Dedifferentiated amniotic fluid mesenchymal stem cell (primary cell): ENCODE results near the gene ZFPM1.

Experiments
- DNase-seq: peaks from one replicate; pipeline ENCODE4 v3.0.0-alpha.2; 2016; ENCODE audit errors: extremely low spot score

ZFPM1 gene

DNA sequence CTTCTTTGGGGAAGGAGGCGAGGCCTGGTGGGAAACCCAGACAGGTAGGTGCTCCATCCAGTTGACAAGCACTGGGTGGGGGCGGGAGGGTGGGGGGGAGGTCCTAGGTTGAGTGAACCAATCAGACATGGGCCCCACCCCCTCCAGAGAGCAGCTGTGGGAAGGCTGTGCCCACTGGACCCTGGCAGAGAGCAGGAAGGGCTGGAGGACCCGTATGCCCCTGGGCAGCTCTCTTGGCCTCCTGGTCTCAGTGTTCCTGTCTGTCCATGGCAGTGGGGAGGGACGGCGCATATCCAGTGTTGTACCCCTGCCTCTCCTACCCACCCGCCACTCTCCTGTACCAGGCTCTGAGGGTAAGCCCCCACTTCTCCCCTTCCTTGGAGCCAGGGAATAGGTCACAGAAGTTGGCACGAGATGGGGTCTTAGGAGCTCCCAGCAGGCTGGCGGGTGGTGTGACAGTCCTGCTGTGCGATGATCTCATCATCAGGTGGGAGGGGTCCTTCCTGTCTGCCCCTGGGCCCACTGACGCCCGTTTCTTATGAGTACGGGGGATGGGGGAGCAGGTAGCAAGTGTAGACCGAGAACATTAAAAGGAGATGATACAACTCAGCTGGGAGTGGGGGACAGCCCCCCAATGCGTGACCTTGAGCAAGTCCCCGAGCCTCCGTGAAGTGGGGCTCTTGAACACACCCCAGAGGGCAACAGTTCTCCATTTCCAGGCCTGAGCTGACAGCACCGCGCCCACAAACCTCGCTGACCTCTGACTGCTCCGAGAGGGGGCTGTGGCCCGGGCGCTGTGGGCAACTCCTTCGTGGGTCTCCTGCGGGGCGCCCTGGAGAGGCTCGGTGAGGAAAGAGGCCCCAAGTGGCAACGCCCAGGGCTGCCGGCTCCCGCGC, 1.2 kb upstream of the ZFPM1 start:
- no peak for DNase-seq

DNA sequence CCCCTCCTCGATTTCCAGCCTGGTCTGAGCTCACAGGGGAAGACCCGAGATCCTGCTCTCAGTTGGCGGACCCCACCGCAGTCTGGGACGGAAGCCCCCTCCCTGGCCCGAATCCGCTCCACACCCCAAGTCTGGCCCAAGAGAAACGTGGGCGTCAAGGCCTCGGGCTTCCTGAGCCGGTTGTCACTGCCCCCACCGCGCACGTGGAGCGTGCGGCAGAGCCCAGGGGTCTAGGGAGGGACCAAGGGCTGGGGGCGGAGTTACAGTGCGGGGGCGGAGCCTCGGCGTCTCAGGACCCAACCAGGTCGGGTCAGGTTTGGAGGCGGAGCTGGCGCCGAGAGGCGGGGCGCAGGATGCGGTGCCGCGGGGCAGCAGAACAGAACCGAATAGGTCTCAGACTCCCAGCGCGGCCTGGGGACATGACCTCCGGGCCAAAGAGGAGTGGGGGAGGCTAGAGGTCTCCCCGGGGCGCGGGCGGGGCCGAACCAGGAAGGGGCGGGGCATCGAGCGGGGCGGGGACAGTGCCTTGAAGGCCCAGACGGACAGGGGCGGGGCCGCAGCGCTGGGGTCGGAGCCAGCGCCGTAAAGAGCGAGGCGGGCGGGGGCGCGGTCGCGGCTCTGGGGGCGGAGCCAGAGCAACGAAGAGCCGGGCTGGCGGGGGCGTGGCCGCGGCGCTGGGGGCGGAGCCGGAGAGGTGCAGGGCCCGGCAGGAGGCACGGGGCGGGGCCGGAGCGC, 431 bp upstream of the ZFPM1 start:
- peak; percentile 92 for DNase-seq

DNA sequence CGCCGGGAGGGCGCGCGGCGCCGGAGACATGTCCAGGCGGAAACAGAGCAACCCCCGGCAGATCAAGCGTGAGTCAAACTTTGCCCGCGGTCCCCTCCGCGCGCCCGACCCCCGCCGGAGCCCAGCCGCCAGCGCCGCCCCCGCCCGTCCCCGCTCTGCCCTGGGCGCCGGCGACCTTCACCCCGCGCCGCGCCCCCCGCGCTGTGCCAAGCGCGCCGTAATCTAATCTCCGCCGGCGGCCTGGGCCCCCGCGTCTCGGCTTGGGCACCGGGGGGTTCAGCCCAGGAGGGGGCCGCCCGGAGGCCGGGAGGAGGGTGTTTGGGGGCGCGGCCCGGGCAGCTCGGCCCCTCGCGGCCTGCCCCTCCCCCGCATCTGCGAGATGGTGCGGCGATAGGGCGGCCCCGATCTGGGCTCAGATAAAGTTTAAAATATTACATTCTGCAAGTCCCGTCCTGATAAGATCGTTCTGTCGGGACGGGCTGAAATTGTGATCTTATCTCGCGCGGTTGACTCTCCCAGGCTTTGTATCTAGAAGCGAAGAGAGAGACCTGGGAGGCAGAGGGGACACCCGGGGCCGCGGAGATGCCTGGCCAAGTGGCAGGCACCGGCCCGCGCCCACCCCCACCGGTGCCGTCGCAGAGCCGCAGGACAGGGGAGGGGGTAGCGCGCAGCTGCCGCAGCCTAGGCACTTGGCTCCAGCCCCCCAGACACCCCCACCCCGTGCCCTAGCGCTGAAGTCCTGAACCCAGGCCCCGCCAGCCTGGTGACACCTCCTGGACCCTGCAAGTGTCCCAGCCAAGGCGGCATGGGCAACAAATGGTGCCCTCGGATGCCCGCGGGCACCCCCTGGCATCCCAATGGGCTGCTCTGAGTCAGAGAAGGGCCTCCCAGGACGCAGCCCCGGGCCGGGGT, 787 bp downstream of the ZFPM1 start:
- no peak for DNase-seq

DNA sequence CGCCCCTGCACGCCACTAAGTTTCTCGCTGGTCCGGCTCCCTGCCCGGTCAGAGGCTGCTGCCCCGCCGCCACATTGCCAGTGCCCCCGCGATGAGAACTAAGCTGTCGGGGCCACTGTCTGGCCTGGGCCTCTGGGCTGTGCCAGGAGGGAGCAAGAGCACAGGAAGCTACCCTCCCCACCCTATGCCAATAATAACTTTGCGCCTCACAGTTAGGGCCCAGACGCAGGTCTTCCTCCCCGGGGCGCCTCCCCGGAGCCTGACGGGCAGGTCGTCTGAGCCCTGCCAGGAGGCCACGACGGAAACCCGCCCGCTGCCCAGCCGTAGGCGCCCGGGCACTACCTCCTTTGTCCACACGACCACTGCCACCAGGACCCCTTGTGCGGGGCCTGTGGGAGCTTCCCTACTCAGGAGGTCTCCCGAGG, 1.5 kb downstream of the ZFPM1 start:
- DNase-seq: no peak

DNA sequence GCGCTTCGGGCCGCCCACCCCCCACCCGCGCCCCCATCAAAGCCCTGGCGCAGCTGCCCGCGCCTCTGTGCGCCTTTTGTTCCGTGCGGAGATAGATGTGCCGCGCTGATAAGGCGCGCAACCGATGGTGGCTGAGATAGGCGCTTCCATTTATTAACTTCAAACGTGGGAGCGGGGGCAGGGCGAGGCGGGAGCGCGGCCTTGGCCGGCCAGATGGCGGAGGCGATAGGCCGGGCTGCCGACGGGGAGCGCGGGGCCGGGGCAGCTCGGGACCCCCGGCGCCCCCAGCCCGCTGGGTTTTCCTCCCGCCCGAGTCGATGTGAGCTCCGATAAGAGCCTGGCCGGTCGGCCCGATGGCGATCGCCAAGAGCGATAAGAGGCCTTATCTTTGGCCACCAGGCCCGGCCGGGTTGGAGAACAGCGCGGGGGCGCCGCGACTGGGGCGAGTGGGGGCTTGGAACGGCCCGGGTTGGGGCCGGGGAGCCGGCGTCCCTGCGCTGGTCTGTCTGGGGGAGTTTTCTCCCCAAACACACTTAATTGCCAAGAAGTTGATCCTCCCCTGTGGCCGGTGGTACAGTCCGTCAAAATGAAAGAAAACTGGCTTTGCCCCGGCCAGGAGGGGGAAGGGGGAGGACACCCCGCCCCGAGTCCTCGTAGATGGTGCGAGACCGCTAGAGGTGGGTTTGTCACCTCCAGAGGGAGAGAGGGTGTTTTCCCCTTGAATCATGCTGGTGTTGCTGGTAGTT, 2.7 kb downstream of the ZFPM1 start:
- no peak for DNase-seq

DNA sequence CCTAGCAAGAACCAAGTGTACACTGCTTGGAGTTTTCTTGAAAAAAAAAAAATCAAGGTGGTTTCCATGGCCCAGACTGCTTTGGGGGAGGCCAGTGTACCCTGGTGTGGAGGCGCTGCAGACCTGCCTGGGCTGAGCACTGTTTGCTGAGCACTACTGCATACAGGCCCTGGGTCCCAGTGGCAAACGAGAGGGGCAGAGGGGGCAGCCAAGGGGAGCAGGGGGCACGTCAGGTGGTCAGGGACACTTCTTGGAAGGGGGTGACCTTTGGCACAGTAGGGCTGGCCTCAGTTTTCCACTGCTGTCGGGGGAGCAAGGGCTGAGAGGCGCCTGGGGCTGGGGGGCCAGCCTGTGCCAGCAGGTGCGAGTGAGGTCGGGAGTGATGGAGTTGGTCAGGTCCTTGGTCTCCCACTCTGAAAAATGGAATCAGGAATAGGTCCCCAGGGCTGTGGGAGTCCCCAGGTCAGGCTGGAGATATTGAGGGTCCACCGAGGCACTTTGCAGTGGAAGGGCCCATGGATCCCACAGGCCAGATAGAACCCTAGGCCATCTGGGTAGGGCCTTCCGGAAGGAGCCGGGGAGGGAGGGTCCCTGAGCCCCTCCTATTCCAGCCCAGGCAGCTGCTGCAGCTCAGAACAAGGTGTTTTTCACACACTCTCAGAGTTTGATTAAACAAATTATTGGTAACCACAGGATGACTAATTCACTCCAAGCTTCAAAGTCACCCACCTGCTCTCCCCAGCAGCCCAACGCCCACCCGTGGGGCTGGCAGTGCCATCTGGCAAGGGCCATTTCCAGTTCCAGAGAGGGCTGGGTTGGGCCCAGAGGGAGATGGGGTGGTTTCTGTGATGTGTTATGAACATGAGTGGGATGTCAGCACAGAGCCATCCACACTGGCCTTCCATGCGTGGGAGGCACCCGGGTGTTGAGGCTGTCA, 3.5 kb downstream of the ZFPM1 start:
- DNase-seq: no peak

DNA sequence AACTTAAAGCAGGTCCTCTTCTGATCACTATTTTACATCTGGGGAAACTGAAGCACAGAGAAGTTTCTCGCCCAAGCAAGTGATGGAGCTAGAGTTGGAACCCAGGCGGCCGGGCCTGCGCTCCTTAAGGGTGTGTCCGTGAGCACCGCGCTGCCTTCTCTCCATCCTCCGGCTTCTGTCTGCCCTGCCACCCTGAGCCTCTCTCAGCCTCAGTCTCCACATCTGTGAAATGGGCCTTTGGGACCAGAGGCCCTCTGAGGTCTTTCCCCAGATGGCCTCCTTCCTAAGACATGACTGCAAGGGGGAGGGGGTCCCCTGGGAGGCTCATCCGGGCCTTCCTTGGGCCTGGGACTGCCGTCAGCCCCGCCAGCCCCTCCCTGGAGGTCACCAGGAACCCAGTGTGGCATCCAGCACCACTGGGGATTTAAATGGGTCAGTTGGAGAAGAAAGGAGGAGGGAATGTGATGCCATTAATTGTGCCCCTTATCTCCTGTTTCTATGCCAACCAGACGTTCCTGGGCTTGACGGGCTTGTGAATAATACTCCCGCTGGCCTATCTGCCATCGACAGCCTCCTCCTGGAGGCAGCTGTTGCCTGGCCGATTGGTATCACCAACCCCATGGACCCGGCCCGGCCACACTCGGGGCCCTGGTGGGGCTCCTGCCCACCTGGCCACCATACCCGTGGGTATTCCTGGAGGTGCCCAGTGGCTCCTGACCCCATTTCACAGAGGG, 5.1 kb downstream of the ZFPM1 start:
- DNase-seq: no peak

DNA sequence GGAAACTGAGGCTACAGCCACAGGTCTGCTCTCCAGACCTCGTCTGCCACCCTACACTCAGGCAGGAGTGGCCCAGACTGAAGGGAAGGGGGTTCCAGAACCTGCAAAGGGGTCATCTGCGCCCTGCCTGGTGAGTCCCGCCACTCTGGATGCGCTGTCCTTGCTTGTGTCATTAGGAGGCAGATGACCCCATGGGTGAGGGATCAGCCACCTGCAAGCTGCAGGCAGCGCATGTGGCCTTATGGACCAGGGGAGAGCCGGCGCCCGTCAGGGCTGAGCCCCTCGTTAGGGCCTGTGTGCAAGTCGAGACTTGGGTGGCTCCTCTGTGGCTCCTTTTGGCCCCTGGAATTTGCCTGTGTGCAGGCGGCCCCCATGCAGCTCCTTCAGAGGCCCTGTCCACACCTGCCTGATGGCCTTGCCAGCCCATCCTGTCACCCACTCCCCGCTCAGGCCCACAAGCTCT, 5.7 kb downstream of the ZFPM1 start:
- DNase-seq: no peak

DNA sequence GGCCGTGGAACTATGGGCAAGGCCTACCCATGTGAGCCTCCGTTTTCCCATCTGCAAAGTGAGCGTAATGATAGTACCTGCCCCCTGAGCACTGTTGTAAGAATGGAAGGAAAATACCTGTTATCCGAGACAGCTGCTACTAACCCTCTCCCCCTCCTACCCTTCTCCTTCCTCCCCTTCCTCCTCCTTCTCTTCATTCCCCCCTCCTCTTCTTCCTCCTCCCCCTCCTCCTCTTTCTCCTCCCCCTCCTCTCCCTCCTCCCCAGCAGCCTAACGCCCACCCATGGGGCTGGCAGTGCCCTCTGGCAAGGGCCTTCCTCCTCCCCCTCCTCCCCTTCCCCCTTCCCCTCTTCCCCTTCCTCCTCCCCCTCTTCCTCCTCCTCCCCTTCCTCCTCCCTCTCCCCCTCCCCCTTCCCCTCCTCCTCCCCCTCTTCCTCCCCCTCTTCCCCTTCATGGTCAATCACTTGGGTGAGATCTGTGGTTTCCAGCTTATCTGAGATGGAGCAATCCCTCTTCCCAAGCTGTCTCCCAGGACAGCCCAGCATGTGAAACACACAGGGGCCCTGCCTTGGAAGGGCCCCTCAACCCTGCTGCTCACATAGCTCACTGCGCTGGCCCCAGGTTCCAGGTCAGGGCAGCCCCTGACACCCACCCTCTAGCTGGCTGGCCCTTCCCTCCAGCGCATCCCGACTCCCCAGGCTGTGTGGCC, 6.4 kb downstream of the ZFPM1 start:
- DNase-seq: no peak

DNA sequence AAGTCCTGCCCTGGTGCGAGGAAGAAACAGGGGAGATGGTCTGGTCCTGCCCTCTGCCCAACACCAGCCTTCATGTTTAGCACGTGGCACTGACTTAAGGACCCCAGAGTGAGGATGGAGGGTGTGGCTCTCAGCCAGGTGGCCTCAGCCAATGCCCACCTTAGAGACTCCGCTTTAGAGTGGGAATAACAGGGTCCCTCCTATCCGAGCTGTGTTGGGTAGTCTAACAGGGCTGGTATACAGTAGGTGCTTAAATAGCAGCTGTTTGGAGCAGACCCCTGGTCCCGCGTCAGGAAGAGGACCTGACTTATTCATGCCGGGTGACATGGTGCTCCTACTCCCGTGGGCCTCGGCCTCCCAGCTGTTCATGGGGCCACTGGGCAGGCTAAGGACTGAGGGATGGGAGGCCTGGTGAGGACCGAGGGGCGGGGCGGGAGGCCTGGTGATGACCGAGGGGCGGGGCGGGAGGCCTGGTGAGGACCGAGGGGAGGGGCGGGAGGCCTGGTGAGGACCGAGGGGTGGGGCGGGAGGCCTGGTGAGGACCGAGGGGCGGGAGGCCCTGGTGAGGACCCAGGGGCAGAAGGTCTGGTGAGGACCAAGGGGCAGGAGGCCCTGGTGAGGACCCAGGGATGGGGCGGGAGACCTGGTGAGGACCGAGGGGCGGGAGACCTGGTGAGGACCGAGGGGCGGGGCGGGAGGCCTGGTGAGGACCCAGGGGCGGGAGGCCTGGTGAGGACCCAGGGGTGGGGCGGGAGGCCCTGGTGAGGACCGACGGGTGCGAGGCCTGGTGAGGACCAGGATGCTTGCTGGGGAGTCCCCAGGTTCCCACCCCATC, 7.6 kb downstream of the ZFPM1 start:
- DNase-seq: no peak

DNA sequence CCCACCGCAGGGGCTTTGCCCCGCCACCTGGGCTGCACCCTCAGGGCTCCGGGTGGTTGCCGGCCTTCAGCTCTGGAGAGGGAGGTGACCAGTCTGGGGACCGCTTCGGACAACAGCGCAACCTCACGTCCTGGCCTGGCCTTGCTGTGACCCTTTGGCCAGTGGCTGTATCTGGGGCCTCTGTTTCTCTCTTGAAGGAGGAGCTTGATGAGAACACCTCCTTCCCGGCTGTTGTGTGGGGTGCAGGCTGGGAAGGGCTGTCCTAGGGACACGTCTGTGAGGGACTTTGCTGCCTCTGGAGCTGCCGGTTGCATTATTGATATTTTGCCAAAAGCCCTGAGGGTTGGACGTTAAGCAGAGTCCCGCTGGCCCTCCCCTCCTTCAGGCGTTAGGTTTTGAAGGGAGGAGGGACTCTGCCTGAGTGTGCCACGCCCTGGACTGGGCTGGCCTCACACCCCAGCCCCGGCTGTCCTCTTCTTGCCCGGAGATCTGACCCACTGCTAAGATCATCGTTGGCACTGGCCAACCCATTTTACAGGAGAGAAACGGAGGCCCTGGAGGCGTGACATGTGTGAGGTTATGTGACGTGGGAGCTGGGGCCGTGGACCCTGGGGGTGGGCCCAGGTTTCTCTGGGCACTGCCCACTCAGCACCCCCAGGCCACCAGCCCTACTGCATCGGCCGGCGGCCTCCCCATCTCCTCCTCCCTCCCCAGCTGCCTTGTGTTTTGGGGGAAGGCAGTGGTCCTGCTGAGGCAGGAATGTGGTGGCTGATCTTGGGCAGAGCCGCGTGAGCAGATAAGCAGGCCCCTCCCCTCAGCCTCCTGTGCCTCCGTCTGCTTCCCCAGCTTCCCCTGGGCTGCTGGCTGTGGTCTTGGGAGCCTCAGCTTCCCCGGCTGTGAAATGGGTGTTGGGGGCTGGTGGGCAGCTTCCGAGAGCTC, 8.5 kb downstream of the ZFPM1 start:
- DNase-seq: no peak

DNA sequence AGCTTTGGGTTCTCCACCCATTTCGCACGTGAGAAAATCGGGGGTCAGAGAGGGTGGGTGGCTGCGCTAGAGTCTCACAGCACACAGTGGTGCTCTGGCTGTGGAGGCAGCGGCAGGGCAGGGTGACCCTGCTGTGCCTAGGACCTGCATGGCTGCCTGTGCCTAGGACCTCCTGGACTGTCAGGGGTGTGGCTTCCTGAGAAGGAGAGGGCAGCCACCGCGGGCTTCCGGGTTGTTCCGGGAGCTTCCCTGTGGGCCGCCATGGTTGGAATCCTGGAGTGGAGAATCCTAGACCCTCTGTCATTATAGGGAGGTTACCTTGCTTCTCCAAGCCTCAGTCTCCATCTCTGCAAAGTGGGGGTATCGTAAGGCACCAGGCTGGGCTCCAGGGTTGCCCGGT, 9.3 kb downstream of the ZFPM1 start:
- DNase-seq: no peak

DNA sequence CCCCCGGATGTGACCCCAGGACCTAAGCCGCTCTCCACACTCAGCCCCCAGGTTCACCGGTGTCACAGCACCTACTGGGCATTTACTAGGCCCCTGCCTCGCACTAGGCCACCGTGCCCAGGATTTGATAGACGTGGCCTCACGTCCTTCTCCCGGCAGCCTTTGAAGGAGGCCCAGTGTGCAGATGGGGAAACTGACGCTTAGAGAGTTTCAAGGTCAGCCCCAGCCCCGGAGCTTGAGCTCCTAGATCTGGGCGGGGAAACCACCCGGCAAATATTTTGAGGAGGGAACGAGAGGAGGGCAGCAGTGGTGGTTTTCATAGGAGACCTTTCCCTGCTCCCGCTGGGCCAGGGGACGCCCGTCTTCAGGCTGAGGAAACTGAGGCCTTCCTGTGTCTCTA, 10.3 kb downstream of the ZFPM1 start:
- no peak for DNase-seq

DNA sequence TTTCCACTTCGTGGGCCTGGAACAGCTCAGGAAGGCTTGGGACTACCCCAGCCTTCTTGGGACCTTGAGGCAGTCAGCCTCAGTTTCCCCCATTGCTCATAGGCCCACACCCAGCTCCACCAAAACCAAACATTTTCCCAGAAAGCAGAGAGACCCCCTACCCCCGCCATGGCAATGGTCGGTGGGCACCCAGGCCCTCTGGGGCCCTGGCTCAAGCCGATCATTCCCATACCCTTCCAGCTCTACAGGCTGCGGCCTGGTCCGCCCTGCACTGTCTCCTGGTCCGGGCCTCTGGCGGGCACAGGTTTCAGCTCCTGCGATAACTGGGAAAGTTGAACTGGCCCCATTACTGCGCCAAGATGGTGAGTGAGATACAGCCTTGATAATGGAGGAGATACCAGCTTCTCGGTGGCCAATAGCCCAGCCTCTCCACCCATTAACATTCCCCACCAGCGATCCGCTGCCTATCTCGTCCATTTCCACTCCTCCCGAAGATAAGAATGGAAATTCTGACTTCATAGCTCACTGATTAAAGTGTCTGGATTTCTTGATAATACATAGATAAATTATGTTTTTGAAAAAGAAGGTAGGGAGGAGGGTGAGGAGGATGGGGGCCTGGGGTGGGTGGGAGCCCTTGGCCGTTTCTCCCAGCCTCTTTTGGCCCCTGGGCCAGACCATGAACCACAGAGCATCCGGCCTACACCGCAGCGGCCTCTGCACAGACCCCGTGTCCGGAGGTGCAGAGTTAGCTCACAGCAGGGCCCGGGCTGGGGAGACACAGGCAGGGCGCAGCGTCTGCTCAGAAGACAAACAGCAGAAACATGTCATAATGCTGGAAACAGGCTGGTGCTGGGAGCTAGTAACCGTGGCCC, 11.6 kb downstream of the ZFPM1 start:
- no peak for DNase-seq

DNA sequence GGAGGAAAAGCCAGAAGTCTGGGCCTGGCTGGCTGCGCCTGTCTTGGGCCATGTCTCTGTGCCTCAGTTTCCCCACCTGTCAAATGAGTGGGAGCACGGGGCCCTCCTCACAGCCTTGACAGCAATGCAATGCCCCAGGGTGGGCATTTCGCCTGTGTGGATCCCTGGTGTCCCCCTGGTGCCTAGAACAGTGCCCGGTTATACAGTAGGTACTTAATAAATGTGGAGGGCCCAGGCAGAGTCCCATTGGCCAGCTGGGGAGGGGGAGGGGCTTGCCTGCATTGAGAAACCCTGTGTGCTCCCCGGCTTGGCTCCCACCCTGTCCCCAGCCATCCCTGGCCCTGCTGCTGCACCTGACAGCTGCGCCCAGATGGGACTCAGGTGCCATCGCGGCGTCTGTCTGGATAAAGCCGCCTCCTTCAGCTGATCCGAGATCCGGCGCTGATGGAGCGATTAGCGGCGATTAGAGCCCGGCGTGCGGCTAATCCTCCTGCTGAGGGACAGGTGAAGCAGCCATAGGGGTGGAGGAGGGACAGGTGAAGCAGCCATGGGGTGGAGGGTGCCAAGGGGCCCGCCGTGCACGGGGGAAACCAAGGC, 12.4 kb downstream of the ZFPM1 start:
- no peak for DNase-seq
